COLO829 (cell line): ENCODE measurements around the gene ACVRL1.

Source experiments
- DNase-seq: peaks from one replicate; pipeline ENCODE4 v3.0.0; 2012; ENCODE audit warnings: low spot score

The ACVRL1 gene

DNA sequence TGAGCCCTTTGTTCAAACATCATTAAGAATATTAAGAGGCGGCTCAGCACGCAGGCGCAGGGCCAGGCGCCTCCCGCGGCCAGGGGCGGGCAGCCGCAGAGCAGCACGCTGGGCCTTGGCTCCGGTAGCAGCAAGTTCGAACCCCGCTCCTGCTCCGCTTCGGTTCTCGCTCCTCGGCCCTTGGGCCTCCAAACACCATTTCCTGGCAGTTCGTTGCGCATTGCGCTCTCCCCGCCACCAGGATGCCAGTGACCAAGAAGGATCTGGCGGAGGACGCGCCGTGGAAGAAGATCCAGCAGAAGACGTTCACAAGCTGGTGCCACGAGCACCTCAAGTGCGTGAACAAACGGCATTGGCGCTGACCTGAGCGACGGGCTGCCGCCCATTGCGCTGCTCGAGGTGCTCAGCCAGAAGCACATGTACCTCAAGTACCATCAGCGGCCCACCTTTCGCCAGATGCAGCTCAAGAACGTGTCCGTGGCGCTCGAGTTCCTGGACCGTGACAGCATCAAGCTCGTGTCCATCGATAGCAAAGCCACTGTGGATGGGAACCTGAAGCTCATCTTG is 6.9 kb upstream of the ACVRL1 start:
- no peak for DNase-seq

DNA sequence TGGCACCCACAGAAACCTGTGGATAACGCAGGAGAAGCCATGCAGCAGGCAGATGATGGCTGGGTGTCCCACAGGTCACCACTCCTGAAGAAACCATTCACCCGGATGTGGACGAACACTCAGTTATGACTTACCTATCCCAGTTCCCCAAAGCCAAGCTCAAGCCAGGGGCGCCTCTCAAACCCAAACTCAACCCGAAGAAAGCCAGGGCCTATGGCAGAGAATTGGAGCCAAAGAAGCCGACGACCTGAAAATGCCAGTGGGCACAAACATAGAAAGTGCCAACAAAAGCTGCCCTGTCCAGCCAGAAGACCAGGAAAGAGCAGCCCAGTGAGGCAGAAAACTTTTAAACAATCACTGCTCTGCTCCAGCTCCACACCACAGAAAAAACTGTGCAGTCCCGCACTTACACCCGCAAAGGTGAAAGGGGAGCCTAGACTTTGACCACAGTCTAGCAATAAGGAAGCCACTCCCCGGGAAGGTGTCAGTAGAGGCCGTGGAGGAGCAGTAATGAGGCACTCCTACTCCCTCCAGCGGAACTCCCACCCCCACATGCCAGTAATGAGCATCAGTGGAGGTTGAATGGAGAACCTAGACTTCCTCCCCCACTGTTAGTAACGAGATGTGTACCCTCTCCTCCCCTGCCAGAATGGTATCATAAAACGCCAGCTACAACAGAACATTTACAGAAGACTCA is 6.0 kb upstream of the ACVRL1 start:
- DNase-seq, result no peak

GRCh38 chr12:51901881-51902280 is 5.4 kb upstream of the ACVRL1 start:
- no peak for DNase-seq

DNA sequence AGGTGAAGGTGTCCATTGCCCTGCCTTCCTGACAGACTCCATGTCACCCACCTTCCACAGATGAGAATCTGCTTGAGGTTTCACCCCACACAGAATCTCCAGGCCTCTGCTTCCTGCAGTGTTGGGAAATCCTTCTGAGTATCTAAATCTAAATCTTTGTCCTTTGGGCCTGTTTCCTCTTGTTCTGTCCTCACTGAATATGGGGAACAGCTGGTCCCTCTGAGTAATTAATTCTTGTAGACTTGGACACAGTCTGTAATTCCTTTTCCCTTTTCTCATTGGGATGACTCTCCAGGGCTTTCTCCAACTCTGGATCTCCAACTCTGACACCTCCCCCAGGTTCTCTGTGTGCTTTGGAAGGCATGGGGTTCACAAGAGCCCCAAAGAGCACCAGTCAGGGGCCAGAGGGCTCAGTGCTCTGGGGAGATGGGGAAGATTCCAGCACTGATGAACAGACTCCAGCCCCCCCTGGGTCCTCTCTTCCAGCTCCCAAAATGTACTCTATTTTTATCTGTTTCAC is 2.3 kb upstream of the ACVRL1 start:
- DNase-seq, result no peak

- no peak for DNase-seq
These were observed 1.6 kb upstream of the ACVRL1 start for GRCh38 chr12:51905471-51906429.

GRCh38 chr12:51906430-51907082 is 748 bp upstream of the ACVRL1 start:
- DNase-seq, result no peak

GRCh38 chr12:51907856-51908425 is 637 bp downstream of the ACVRL1 start:
- DNase-seq, result no peak

GRCh38 chr12:51908876-51909592 is 1.7 kb downstream of the ACVRL1 start:
- DNase-seq, result no peak

DNA sequence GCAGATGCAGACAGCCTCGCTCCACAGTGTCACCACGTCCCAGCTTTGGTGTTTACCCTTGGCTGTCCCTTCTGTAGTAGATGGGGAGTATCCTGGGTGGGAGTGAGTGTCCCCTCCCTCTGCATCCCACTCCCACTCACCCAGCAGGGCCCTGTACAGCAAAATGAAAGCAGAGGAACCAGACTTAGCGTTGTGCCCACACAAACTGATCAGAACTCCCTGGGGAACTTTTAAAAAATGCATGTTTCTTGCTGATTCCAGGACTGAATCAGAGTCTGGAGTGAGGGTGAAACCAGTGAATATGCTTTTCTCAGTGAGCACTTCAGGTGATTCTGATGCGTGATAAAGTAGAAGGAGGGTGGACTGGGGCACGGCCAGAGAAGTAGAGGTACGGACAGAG is 2.9 kb downstream of the ACVRL1 start:
- no peak for DNase-seq

DNA sequence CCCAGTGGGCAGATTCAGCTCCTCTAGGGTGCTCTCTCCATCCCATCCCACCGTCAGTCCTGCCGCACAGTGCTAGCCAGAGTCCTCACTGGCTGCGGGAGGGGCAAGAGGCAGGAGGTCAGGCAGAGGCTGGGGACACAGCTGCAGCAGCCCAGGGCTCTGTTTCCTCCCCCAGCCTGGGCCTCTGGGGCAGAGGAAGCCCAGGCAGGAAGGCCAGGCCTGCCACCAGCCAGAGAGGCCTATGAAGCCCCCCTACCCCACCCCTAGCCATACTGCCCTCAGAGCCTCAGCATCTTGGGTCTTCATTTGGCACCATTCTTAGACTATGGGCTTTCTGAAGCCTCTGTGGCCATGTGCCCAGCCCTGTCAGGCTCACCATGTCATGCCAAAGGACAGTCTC is 3.4 kb downstream of the ACVRL1 start:
- DNase-seq, result no peak

DNA sequence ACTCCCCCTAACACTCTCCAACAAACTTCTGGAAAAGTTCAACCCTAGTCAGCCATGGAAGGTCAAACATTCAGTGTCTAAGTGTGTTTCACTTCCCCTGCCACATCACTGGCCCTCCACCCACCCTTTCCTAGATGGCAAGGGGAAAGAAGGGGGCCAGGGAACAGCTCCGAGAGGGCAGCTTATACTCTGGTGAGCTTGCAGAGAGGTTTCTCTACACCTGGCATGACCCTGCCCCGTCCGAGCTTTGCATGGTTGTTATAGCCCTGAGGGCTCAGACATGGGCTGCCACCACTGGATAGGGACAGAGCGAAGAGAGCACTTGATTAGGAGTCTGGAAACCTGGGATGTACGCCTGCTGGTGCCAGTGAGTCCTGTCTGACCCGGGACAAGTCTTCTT is 4.0 kb downstream of the ACVRL1 start:
- no peak for DNase-seq

DNA sequence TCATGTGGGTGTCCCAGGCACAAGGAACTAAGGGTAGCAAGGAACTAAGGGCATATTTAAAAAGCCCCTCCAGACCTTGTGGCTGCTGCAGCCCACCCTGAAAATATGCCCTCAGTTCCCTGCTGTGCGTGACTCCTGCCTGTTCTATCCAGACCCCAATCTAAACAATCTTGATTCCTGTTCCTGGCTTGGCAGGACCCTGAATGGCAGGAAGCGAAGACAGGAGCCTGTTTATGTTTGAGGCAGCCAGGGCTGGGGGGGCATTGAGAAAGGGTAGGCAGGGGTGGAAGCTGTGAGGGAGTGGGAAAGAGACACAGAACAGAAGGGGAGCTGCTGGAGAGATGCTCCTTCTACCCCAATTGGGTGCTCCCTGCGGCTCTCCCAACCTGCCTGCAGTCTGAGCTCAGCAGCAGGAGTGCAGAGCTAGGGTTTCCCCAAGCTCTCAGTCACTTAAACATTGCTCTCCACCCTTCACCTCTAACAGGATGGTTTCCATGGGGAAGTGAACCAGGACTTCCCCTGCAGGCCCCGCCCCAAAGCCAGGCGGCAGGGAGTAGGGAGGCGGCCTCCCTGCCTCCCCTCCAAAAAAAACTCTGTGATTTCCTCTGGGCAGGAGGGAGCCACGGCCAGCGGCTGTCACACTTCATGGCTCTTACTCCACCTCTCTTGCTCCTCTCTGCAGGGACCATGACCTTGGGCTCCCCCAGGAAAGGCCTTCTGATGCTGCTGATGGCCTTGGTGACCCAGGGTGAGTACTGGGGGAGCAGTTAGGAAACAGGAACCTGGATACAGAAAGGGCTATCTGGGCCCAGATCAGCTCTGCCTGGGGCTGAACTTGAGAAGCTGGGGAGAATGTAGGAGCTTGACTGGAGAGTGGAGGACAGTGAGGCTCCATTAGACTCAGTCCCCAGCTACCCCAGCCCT is 4.7 kb downstream of the ACVRL1 start:
- DNase-seq, result no peak

DNA sequence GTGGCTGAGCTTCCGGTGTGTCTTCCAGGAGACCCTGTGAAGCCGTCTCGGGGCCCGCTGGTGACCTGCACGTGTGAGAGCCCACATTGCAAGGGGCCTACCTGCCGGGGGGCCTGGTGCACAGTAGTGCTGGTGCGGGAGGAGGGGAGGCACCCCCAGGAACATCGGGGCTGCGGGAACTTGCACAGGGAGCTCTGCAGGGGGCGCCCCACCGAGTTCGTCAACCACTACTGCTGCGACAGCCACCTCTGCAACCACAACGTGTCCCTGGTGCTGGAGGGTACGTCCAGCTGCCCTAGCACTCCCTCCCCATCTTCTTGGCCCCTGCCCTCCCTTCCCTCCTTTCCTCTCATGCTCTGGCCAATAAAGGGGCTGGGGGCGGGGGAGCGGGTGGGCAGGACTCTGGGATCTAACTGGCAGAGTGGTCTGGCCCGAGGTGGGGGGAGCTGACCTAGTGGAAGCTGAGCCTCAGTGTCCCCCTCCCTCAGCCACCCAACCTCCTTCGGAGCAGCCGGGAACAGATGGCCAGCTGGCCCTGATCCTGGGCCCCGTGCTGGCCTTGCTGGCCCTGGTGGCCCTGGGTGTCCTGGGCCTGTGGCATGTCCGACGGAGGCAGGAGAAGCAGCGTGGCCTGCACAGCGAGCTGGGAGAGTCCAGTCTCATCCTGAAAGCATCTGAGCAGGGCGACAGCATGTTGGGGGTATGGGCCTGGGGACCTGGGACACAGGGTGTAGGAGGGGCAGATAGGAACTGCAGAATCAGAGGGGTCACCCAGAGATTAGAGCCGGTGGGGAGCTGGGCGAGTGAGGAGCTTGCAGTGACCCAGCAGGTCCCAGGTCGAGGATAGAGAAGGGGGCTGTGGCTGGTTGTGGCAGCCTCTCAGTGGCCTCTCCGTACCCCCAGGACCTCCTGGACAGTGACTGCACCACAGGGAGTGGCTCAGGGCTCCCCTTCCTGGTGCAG is 6.0 kb downstream of the ACVRL1 start:
- DNase-seq, result no peak

DNA sequence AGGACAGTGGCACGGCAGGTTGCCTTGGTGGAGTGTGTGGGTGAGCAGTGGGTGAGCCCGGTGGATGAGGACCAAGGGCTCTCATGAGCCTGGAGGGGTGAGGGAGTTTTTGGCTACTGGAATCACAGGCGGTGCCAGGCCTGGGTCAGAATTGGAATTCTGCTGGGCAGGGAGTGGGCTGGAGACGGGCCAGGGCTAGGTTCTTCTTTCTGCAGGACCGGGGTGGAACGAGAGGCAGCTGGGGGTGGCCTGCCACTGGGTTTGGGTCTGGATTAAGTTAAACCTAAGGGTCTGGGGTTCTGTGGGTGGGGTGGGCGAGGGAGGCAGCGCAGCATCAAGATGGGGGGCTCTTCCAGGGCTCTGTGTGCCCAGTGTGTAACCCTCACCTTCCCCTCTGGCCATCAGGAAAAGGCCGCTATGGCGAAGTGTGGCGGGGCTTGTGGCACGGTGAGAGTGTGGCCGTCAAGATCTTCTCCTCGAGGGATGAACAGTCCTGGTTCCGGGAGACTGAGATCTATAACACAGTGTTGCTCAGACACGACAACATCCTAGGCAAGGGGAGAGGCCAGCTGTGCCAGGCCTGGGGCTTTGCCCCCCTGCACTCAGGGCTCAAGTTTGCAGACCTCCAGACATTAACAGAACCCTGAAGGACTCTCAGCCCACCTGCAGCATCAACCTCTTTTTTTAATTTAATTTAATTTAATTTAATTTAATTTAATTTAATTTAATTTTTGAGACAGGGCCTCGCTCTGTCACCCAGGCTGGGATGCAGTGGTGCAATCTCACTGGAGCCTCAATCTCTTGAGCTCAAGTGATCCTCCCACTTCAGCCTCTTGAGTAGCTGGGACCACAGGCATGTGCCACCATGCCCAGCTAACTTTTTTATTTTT is 7.0 kb downstream of the ACVRL1 start:
- DNase-seq, result no peak

GRCh38 chr12:51915003-51915625 is 7.8 kb downstream of the ACVRL1 start:
- DNase-seq, result no peak

GRCh38 chr12:51915951-51916350 is 8.6 kb downstream of the ACVRL1 start:
- DNase-seq, result no peak

DNA sequence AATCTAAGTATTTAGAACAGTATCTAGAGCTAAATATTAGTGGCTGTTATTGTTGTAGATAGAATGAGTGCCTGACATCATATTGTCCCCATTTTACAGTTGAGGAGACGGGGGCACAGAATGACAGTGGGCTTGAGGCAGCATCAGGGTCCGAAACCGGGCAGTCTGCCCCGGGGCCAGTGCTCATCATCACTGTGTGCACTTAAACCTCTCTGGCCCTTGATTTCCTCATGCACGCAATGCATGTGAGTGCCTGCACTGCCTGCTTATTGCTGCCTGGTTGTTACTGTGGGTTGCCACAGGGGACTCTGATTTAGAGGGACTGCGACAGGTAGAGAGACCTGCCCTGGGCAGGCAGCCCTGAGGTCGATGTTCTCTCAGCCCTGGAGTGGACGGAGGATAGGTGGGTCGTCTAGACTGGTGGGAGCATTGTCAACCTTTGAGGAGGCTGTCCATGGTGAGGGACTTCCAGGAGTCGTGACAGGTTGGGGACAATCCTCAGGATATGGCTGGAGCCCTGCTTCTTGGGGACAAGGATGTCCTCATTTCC is 9.8 kb downstream of the ACVRL1 start:
- DNase-seq, result no peak
